B cell (primary cell): ENCODE measurements around the gene BTBD18. TPM values are rescaled to one million over a fixed set of nuclear protein-coding genes. Genes with fewer than 3 reads are reported as not detected.

Experiments
- ATAC-seq: fragments of 200-7000 bp; cut with Tn5 transposase; one replicate; pipeline ENCODE4 v1.10.0; 2021; ENCODE audit warnings: low read depth, mild to moderate bottlenecking, moderate number of reproducible peaks, moderate library complexity
- CTCF ChIA-PET: fragments of 350-600 bp; sonication (Branson Sonifier 250); formaldehyde crosslinking; loops from one replicate; lab custom pipeline; 2021; ENCODE audit warnings: antibody characterized with exemption, inconsistent platforms; lab: Charles Lee
- POLR2A ChIA-PET: fragments of 350-600 bp; sonication (Branson Sonifier 250); formaldehyde crosslinking; loops from one replicate; lab custom pipeline; 2021; ENCODE audit warnings: antibody characterized with exemption; lab: Charles Lee
- DNase-seq: peaks from one replicate; pipeline ENCODE4 v3.0.0; 2013
- H2AFZ ChIP-seq: 2 replicates; pipeline ENCODE4 v1.6.1; 2012; ENCODE audit warnings: mild to moderate bottlenecking, low read depth, low read length; ENCODE audit not compliant: insufficient read depth, poor library complexity, severe bottlenecking
- H3K27ac ChIP-seq, 2 donors: 1 replicate in 1 of 2; 2 replicates in 1 of 2; pipeline ENCODE4 v1.5.1; 2012 to 2013; ENCODE audit warnings: low read length in 2 of 2, mild to moderate bottlenecking in 2 of 2, moderate library complexity in 1 of 2
- H3K27me3 ChIP-seq, 4 experiments: fragments of 200-600 bp in 1 of 4; sonication (generic) in 1 of 4; replicated peaks in 1 of 4; 1 replicate in 2 of 4; 2 replicates in 2 of 4; pipeline versions ENCODE4 v1.6.1 to v1.7.0; 2013 to 2016; ENCODE audit warnings: low read length in 3 of 4, mild to moderate bottlenecking in 2 of 4, mixed read lengths in 1 of 4, moderate library complexity in 1 of 4; ENCODE audit not compliant: insufficient read depth in 4 of 4, control insufficient read depth in 3 of 4; ENCODE audit errors: control extremely low read depth in 1 of 4
- H3K36me3 ChIP-seq, 2 experiments: replicated peaks in 1 of 2; 1 replicate in 1 of 2; 2 replicates in 1 of 2; pipeline versions ENCODE4 v1.6.1 to v1.7.1; 2013; ENCODE audit warnings: low read length in 1 of 2; ENCODE audit not compliant: insufficient read depth in 2 of 2, control insufficient read depth in 1 of 2; ENCODE audit errors: control extremely low read depth in 1 of 2, extremely low read depth in 1 of 2
- H3K4me1 ChIP-seq, 2 donors: fragments of 200-600 bp in 1 of 2; sonication (generic) in 1 of 2; 1 replicate in 1 of 2; 2 replicates in 1 of 2; pipeline versions ENCODE4 v1.5.1 to v1.6.1; 2013 to 2017; ENCODE audit warnings: low read length in 2 of 2; ENCODE audit not compliant: control insufficient read depth in 2 of 2, insufficient read depth in 2 of 2
- H3K4me2 ChIP-seq: replicated peaks from 2 replicates; pipeline ENCODE3; 2012; ENCODE audit warnings: mild to moderate bottlenecking, low read depth, low read length; ENCODE audit not compliant: poor library complexity, severe bottlenecking
- H3K4me3 ChIP-seq, 5 experiments: fragments of 200-600 bp in 1 of 5; sonication (generic) in 1 of 5; 1 replicate in 3 of 5; 2 replicates in 2 of 5; pipeline versions ENCODE4 v1.5.1 to v1.7.0; 2011 to 2016; ENCODE audit warnings: low read length in 4 of 5, mild to moderate bottlenecking in 4 of 5, low read depth in 2 of 5, control low read depth in 1 of 5, moderate library complexity in 1 of 5; ENCODE audit not compliant: insufficient read depth in 1 of 5; ENCODE audit errors: control extremely low read depth in 1 of 5, extremely low read depth in 1 of 5
- H3K79me2 ChIP-seq: fragments of 200-600 bp; sonication (generic); one replicate; pipeline ENCODE4 v1.6.0; 2016; ENCODE audit warnings: low read length; ENCODE audit not compliant: control insufficient read depth, insufficient read depth
- H3K9ac ChIP-seq: fragments of 200-600 bp; sonication (generic); 2 replicates; pipeline ENCODE4 v1.6.1; 2017; ENCODE audit warnings: mild to moderate bottlenecking, low read length, moderate library complexity
- H3K9me3 ChIP-seq, 3 donors: one replicate each; pipeline versions ENCODE4 v1.6.1 to v1.7.1; 2013; ENCODE audit warnings: low read length in 2 of 3; ENCODE audit not compliant: control insufficient read depth in 2 of 3, insufficient read depth in 1 of 3; ENCODE audit errors: control extremely low read depth in 1 of 3
- H4K20me1 ChIP-seq: 2 replicates; pipeline ENCODE4 v1.6.0; 2012; ENCODE audit warnings: mild to moderate bottlenecking, low read length; ENCODE audit not compliant: insufficient read depth, control insufficient read depth, poor library complexity, severe bottlenecking
- H3K27ac Mint-ChIP-seq: one replicate; pipeline ENCODE4 v1.8.0; 2021; ENCODE audit warnings: mixed read lengths
- H3K27me3 Mint-ChIP-seq: one replicate; pipeline ENCODE4 v1.8.0; 2021; ENCODE audit warnings: mixed read lengths
- H3K4me1 Mint-ChIP-seq: one replicate; pipeline ENCODE4 v1.8.0; 2021; ENCODE audit warnings: mixed read lengths
- H3K4me3 Mint-ChIP-seq: one replicate; pipeline ENCODE4 v1.8.0; 2021; ENCODE audit warnings: mixed read lengths
- H3K9me3 Mint-ChIP-seq: one replicate; pipeline ENCODE4 v1.8.0; 2022; ENCODE audit warnings: mixed read lengths; ENCODE audit not compliant: insufficient read depth
- CTCF ChIP-seq: fragments of 200-600 bp; IDR thresholded peaks from one replicate; pipeline ENCODE4 v1.8.0; 2022; ENCODE audit warnings: antibody characterized with exemption, mild to moderate bottlenecking
- EZH2 ChIP-seq: IDR thresholded peaks from 2 replicates; pipeline ENCODE4 v1.6.1; 2012; ENCODE audit warnings: borderline replicate concordance, low read depth, mild to moderate bottlenecking, moderate library complexity, low read length; ENCODE audit not compliant: insufficient read depth, poor library complexity, severe bottlenecking
- WGBS: methylation state at CpG from one replicate; pipeline ENCODE4 v1.1.5; 2013; ENCODE audit warnings: missing lambda C conversion rate; ENCODE audit not compliant: insufficient coverage; 5-methylcytosine and 5-hydroxymethylcytosine counted together
- intact Hi-C: fragments of 100-400 bp; cut with micrococcal nuclease; formaldehyde crosslinking; loops from one replicate; pipeline ENCODE4 v1.10.0; 2022
- polyA plus RNA-seq: library from polyadenylated mRNA; depleted of rRNA; stranded (reverse); fragments of >200 nt; gene quantifications from 2 replicates; pipeline ENCODE4 v1.2.3, GENCODE V29; 2012
- total RNA-seq, 2 donors: library from RNA; stranded (reverse); fragments of 120-200 nt in 1 of 2; gene quantifications; 1 replicate in 1 of 2; 2 replicates in 1 of 2; pipeline versions ENCODE4 v1.2.3 to v1.2.4, GENCODE V29; 2013 to 2022

BTBD18 gene
- total and polyA plus RNA-seq, 2 donors (not counting 1 experiment from before 2014, with no cell fraction given) = not detected

- H3K9me3 Mint-ChIP-seq = no peaks in the 10 kb centered on the region
- Histone ChIP-seq H3K36me3 (peaks cover 6 to 21% of the 10 kb centered on the region in 2 experiments), H3K4me3 (no peak overlapping the region), H3K79me2 (peaks cover 10% of the 10 kb centered on the region), H3K27ac (peak overlapping the region; percentile 64 to 90), H4K20me1 (no peaks in the 10 kb centered on the region), H3K9ac (no peak overlapping the region), H3K9me3 (no peaks in the 10 kb centered on the region), H3K4me1 (peaks cover 30% of the 10 kb centered on the region in 2 donors), H3K4me2 (peak overlapping the region; percentile 44), H3K27me3 (no peaks in the 10 kb centered on the region), H2AFZ (peak overlapping the region; percentile 68)
- POLR2A ChIA-PET = interaction anchor here (0.6 to 2.7 kb wide), 6 partner anchors 8 to 87 kb away, joined by 3 to 24 read pairs (median 4); partner anchors contain the start of genes MED19, SELENOH and TMX2
- peak; percentile 42 for ATAC-seq
- peak overlapping the region; percentile 59 for H3K4me3 Mint-ChIP-seq
- 86% methylated on average over 1 of the region's 1 CpG for WGBS
- peak overlapping the region; percentile 97 for H3K27ac Mint-ChIP-seq
- TF ChIP-seq CTCF (no peak), EZH2 (no peak)
- intact Hi-C loops = loop anchor here (10.0 kb wide), 1 partner anchor 1356 kb away; no protein-coding TSS in a partner anchor
- DNase-seq = peak; percentile 47
- CTCF ChIA-PET = interaction anchor here (0.9 to 7.1 kb wide), 16 partner anchors 14 to 1359 kb away, joined by 3 to 180 read pairs (median 26); partner anchors contain the start of genes BTBD18, CTNND1, MED19 and SELENOH
- no peaks in the 10 kb centered on the region for H3K27me3 Mint-ChIP-seq
- peaks cover 43% of the 10 kb centered on the region for H3K4me1 Mint-ChIP-seq
Observed at GRCh38 chr11:57798905-57799559, 47.4 kb upstream of the BTBD18 start.
